Activated CD8-positive, alpha-beta T cell treated with anti-CD3 and anti-CD28 coated beads for 36 hours (primary cell): ENCODE results near the gene ARPC1B. TPM values are rescaled to one million over a fixed set of nuclear protein-coding genes. Genes with fewer than 3 reads are reported as not detected.
"Not testable (repeated sequence)": the region's sequence is repeated elsewhere in the genome, so short reads cannot be mapped to it uniquely, and the experiment has no call there.

Experiments used
- ATAC-seq: fragments of 200-7000 bp; cut with Tn5 transposase; one replicate; pipeline ENCODE4 v1.10.0; 2021; ENCODE audit warnings: mild to moderate bottlenecking, moderate library complexity
- CTCF ChIA-PET: fragments of 350-600 bp; sonication (Branson Sonifier 250); formaldehyde crosslinking; loops from one replicate; lab custom pipeline; 2021; ENCODE audit warnings: antibody characterized with exemption; lab: Charles Lee
- POLR2A ChIA-PET: fragments of 350-600 bp; sonication (Branson Sonifier 250); formaldehyde crosslinking; loops from one replicate; lab custom pipeline; 2021; ENCODE audit warnings: antibody characterized with exemption; lab: Charles Lee
- DNase-seq: peaks from one replicate; pipeline ENCODE4 v3.0.0-alpha.2; 2020
- H3K27ac Mint-ChIP-seq: one replicate; pipeline ENCODE4 v1.8.0; 2021; ENCODE audit warnings: mild to moderate bottlenecking, mixed read lengths
- H3K27me3 Mint-ChIP-seq: one replicate; pipeline ENCODE4 v1.8.0; 2021; ENCODE audit warnings: mixed read lengths
- H3K36me3 Mint-ChIP-seq: one replicate; pipeline ENCODE4 v1.8.0; 2021; ENCODE audit warnings: low read depth, mixed read lengths
- H3K4me1 Mint-ChIP-seq: one replicate; pipeline ENCODE4 v1.8.0; 2021; ENCODE audit warnings: low read depth, mixed read lengths
- H3K4me3 Mint-ChIP-seq: one replicate; pipeline ENCODE4 v1.8.0; 2021; ENCODE audit warnings: mild to moderate bottlenecking, moderate library complexity, mixed read lengths
- H3K9me3 Mint-ChIP-seq: one replicate; pipeline ENCODE4 v1.8.0; 2021; ENCODE audit warnings: mixed read lengths
- CTCF ChIP-seq: fragments of 200-600 bp; IDR thresholded peaks from one replicate; pipeline ENCODE4 v1.8.0; 2022; ENCODE audit warnings: antibody characterized with exemption, mild to moderate bottlenecking
- intact Hi-C: fragments of 100-400 bp; cut with micrococcal nuclease; formaldehyde crosslinking; loops from one replicate; pipeline ENCODE4 v1.10.0; 2022
- total RNA-seq, 2 experiments: library from RNA; stranded (reverse); gene quantifications; one replicate each; pipeline ENCODE4 v1.2.3, GENCODE V29; 2021

Gene ARPC1B
- total RNA-seq, 2 experiments from 2014 or later: 304 to 307 TPM

GRCh38 chr7:99424932-99425730 lies 50.6 kb downstream of the ARPC1B start:
- Mint-ChIP-seq H3K9me3 (no peaks in the 10 kb centered on the region), H3K4me1 (no peaks in the 10 kb centered on the region), H3K4me3 (no peak overlapping the region), H3K27me3 (no peaks in the 10 kb centered on the region), H3K27ac (no peak overlapping the region), H3K36me3 (peaks cover 22% of the 10 kb centered on the region)
- intact Hi-C loops: no loop called here
- TF ChIP-seq CTCF: no peak
- DNase-seq (no peak), ATAC-seq (no peak)
- ChIA-PET POLR2A (interaction anchor here (1.1 kb wide), 1 partner anchor 13 kb away, joined by 3 read pairs; the partner anchor contains the start of genes CPSF4 and PTCD1), CTCF (no interaction called here)

GRCh38 chr7:99428972-99429566 lies 54.5 kb downstream of the ARPC1B start:
- intact Hi-C loops: no loop called here
- peak; percentile 64 for ATAC-seq
- Mint-ChIP-seq H3K9me3 (no peaks in the 10 kb centered on the region), H3K27ac (peak overlapping the region; percentile 20), H3K4me1 (no peaks in the 10 kb centered on the region), H3K4me3 (no peak overlapping the region), H3K36me3 (peaks cover 21% of the 10 kb centered on the region), H3K27me3 (no peaks in the 10 kb centered on the region)
- peak; percentile 16 for DNase-seq
- ChIA-PET POLR2A (interaction anchor here (1.0 kb wide), 2 partner anchors 9 to 36 kb away, joined by 3 read pairs; no protein-coding TSS in a partner anchor), CTCF (no interaction called here)
- no peak for TF ChIP-seq CTCF

- ChIA-PET POLR2A (interaction anchor here (1.0 to 1.5 kb wide), 4 partner anchors 8 to 36 kb away, joined by 3 to 7 read pairs (median 3); partner anchors contain the start of genes BUD31 and PDAP1), CTCF (no interaction called here)
- ATAC-seq (no peak), DNase-seq (no peak)
- Mint-ChIP-seq H3K9me3 (no peaks in the 10 kb centered on the region), H3K27ac (no peak overlapping the region), H3K4me3 (no peak overlapping the region), H3K27me3 (no peaks in the 10 kb centered on the region), H3K36me3 (peaks cover 21% of the 10 kb centered on the region), H3K4me1 (no peaks in the 10 kb centered on the region)
- TF ChIP-seq CTCF: no peak
- intact Hi-C loops: no loop called here
These were observed 55.2 kb downstream of the ARPC1B start for GRCh38 chr7:99429756-99430155.

GRCh38 chr7:99431756-99432540 lies 57.4 kb downstream of the ARPC1B start:
- H3K27me3 Mint-ChIP-seq, H3K27ac Mint-ChIP-seq, H3K9me3 Mint-ChIP-seq, POLR2A ChIA-PET, H3K4me1 Mint-ChIP-seq, intact Hi-C loops, ATAC-seq, DNase-seq, H3K4me3 Mint-ChIP-seq: not testable (repeated sequence)
- CTCF ChIA-PET: interaction anchor here (0.5 kb wide), 1 partner anchor 536 kb away, joined by 3 read pairs; no protein-coding TSS in a partner anchor
- H3K36me3 Mint-ChIP-seq: peaks cover 20% of the 10 kb centered on the region

GRCh38 chr7:99433158-99433557 lies 58.6 kb downstream of the ARPC1B start:
- CTCF ChIA-PET: interaction anchor here (1.1 kb wide), 1 partner anchor 17 kb away, joined by 3 read pairs; no protein-coding TSS in a partner anchor
- H3K4me3 Mint-ChIP-seq: no peak overlapping the region
- H3K36me3 Mint-ChIP-seq: peaks cover 17% of the 10 kb centered on the region
- peaks cover 3% of the 10 kb centered on the region for H3K4me1 Mint-ChIP-seq
- H3K27ac Mint-ChIP-seq: no peak overlapping the region
- H3K27me3 Mint-ChIP-seq: no peaks in the 10 kb centered on the region
- no peak for TF ChIP-seq CTCF
- no peak for DNase-seq
- POLR2A ChIA-PET: interaction anchor here (1.0 to 1.2 kb wide), 3 partner anchors 11 to 24 kb away, joined by 3 to 4 read pairs (median 4); partner anchors contain the start of gene BUD31
- H3K9me3 Mint-ChIP-seq: no peaks in the 10 kb centered on the region
- ATAC-seq: no peak
- intact Hi-C loops: no loop called here
